ENCODE measurements around the gene UBE3B.

DNA sequence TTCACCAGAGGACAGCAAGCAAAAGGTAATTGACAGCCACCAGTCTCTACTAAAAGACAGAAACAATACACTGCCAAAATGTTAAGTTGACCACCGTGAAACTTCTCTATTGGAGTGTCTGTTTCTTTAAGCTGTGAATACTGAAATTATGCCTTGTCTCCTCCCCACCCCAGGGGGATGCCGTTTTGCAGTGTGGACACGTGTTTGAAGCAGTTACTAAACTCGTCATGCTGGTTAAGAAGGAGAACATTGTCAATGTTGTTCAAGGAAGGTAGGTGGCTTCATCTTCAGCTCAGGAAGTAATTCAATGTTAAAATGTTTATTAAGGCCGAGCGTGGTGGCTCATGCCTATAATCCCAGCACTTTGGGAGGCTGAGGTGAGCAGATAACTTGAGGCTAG is 33.2 kb upstream of the UBE3B start:
- TF ChIP-seq POLR2A (IDR thresholded peaks at IDR 0.05) = no peak
- TF ChIP-seq, protein P1, sequence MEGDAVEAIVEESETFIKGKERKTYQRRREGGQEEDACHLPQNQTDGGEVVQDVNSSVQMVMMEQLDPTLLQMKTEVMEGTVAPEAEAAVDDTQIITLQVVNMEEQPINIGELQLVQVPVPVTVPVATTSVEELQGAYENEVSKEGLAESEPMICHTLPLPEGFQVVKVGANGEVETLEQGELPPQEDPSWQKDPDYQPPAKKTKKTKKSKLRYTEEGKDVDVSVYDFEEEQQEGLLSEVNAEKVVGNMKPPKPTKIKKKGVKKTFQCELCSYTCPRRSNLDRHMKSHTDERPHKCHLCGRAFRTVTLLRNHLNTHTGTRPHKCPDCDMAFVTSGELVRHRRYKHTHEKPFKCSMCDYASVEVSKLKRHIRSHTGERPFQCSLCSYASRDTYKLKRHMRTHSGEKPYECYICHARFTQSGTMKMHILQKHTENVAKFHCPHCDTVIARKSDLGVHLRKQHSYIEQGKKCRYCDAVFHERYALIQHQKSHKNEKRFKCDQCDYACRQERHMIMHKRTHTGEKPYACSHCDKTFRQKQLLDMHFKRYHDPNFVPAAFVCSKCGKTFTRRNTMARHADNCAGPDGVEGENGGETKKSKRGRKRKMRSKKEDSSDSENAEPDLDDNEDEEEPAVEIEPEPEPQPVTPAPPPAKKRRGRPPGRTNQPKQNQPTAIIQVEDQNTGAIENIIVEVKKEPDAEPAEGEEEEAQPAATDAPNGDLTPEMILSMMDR (IDR thresholded peaks at IDR 0.05) = no peak

Measured in stomach (tissue), 4 donors.